Effector memory CD4-positive, alpha-beta T cell (primary cell): Measurements from ENCODE around the gene MTHFD1L.

Experiments
- DNase-seq, 3 donors: peaks; one replicate each; pipeline ENCODE4 v3.0.0-alpha.2; 2020
- H3K27ac ChIP-seq: 2 replicates; pipeline ENCODE4 v1.7.0; 2013; ENCODE audit warnings: mild to moderate bottlenecking, low read length, moderate library complexity; ENCODE audit not compliant: insufficient read depth, poor library complexity, severe bottlenecking
- H3K27me3 ChIP-seq: replicated peaks from 2 replicates; pipeline ENCODE4 v1.7.0; 2013; ENCODE audit warnings: mild to moderate bottlenecking, low read length; ENCODE audit not compliant: insufficient read depth, control insufficient read depth, poor library complexity, severe bottlenecking
- H3K36me3 ChIP-seq: 2 replicates; pipeline ENCODE4 v1.7.0; 2013; ENCODE audit warnings: mild to moderate bottlenecking, low read length, moderate library complexity; ENCODE audit not compliant: control insufficient read depth, insufficient read depth
- H3K4me1 ChIP-seq: 2 replicates; pipeline ENCODE4 v1.7.0; 2013; ENCODE audit warnings: low read length, mild to moderate bottlenecking; ENCODE audit not compliant: control insufficient read depth, insufficient read depth, poor library complexity, severe bottlenecking
- H3K4me3 ChIP-seq: 2 replicates; pipeline ENCODE4 v1.7.0; 2013; ENCODE audit warnings: low read length, low read depth, mild to moderate bottlenecking; ENCODE audit not compliant: insufficient read depth, poor library complexity, severe bottlenecking
- H3K9me3 ChIP-seq: 2 replicates; pipeline ENCODE4 v1.7.0; 2013; ENCODE audit warnings: mild to moderate bottlenecking, low read length, moderate library complexity; ENCODE audit not compliant: control insufficient read depth

MTHFD1L gene

DNA sequence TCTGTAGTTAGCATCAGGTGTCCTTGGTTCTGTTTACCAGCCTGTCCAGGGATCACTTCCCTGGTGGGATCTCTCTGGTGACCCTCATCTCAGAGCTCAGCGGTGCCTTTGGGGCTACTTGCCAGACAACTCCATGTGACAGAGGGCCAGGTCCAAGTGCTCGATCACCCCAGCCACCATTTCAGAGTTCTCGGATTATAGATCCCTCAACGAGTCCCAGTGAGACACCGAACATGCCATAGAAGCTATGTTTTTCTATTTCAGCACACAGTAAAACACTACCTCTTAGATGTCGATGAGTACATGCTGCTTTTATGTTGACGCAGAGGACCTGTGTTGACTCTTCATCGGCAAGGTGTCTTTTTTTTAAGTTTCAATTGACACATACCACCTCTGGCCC is 204.1 kb downstream of the MTHFD1L start:
- H3K9me3 ChIP-seq = no peaks in the 10 kb centered on the region
- H3K36me3 ChIP-seq = no peaks in the 10 kb centered on the region
- DNase-seq = no peak
- no peak overlapping the region for H3K4me3 ChIP-seq
- no peaks in the 10 kb centered on the region for H3K27me3 ChIP-seq
- no peaks in the 10 kb centered on the region for H3K4me1 ChIP-seq
- no peak overlapping the region for H3K27ac ChIP-seq

DNA sequence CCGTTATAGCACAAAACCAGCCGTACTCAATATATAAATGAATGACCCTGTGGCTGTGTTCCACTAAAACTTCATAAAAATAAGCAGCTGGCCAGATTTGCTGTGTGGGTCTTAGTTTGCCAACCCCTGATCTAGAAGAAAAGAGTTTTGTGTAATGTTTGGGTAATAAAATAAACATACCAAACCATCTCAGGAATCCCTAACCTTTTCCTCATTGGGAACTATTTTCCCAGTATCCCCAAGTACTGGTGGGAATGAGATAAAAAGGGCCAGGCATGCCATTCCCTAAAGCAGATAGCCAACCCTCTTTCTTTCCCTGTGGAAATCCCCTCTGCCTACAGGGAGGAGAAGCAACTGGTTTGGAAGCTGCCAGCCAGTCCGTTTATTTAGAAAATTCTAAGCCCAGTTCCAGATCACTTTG is 205.1 kb downstream of the MTHFD1L start:
- no peak overlapping the region for H3K4me3 ChIP-seq
- no peak for DNase-seq
- H3K27ac ChIP-seq = no peak overlapping the region

DNA sequence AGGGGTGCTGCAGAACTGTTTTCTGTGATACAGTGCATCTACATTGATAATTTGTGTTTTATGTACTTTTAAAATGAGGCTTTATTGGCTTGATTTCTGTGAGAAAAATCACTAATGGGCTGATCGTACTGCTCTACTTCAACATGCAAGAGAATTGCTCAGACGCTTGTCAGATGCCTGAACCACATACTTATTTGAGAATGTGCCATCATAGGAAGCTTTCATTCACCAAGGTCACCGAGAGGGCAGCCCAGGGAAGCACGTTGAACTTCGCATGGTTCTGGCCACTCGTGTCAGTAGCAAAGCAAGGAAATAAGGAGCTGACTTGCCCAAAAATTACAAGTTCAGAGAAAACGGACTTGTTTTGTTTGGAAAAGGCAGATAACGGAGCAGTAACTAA is 205.8 kb downstream of the MTHFD1L start:
- Histone ChIP-seq H3K36me3 (no peaks in the 10 kb centered on the region), H3K9me3 (no peaks in the 10 kb centered on the region), H3K4me3 (no peak overlapping the region), H3K27me3 (no peaks in the 10 kb centered on the region), H3K4me1 (no peaks in the 10 kb centered on the region), H3K27ac (no peak overlapping the region)
- DNase-seq = no peak

More for the DNA sequence above, 205.1 kb downstream of the MTHFD1L start:
- Histone ChIP-seq H3K4me1 (no peaks in the 10 kb centered on the region), H3K36me3 (no peaks in the 10 kb centered on the region), H3K27me3 (no peaks in the 10 kb centered on the region), H3K9me3 (no peaks in the 10 kb centered on the region)

DNA sequence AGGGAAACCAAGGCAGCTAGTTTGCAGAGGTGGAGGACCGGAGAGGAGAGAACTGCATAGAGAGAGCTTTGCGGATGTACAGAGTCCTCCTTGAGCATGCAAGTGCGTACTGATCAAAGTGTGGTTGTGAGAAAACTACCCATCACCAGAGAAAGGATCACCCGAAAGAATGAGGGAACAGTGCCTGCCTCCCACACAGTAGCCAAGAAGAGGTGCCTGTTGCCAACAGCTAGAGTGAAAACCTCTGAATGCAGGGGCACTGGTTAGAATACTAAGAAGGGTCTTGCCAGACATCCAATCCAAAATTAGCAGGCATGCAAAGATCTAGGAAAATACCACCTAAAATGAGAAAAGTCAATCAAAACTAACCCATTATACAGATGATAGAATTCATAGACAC is 207.6 kb downstream of the MTHFD1L start:
- no peaks in the 10 kb centered on the region for H3K4me1 ChIP-seq
- no peaks in the 10 kb centered on the region for H3K36me3 ChIP-seq
- H3K4me3 ChIP-seq = no peak overlapping the region
- no peaks in the 10 kb centered on the region for H3K27me3 ChIP-seq
- no peak overlapping the region for H3K27ac ChIP-seq
- no peaks in the 10 kb centered on the region for H3K9me3 ChIP-seq
- no peak for DNase-seq

DNA sequence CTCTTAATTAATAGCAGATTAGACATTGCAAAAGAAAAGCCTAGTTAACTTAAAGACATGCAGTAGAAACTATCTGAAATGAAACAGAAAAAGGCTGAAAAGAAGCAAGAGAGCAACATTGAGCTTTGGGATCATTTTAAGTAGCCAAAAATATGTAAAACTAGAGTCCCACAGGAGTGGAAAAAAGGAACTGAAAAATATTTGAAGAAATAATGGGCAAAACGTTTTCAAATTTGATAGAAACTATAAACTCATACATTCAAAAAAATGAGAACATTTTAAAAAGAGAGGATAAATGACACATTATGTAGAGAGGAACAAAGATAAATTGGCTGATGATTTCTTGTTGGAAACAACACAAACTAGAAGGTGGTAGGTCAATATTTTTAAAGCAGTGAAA is 208.2 kb downstream of the MTHFD1L start:
- DNase-seq = no peak
- Histone ChIP-seq H3K36me3 (no peaks in the 10 kb centered on the region), H3K27me3 (no peaks in the 10 kb centered on the region), H3K9me3 (no peaks in the 10 kb centered on the region), H3K27ac (no peak overlapping the region), H3K4me1 (no peaks in the 10 kb centered on the region), H3K4me3 (no peak overlapping the region)

DNA sequence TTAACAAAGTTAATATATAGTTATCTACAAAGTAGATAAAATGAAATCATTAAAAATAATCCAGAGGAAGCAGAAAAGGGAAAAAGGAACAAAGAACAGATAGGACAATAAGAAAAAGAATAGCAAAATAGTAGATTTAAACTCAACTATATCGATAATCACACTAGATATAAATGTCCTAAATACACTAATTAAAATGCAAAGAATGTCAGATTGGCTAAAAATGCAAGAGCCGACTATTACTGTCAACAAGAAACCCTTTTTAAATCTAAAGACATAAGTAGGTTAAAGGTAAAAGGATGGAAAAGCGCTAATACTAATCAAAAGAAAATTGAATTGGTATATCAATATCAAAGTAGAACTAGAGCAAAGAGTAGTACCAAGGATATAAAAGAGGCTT is 209.5 kb downstream of the MTHFD1L start:
- DNase-seq = no peak
- Histone ChIP-seq H3K27ac (no peak overlapping the region), H3K4me1 (no peaks in the 10 kb centered on the region), H3K36me3 (no peaks in the 10 kb centered on the region), H3K9me3 (no peaks in the 10 kb centered on the region), H3K27me3 (no peaks in the 10 kb centered on the region), H3K4me3 (no peak overlapping the region)

DNA sequence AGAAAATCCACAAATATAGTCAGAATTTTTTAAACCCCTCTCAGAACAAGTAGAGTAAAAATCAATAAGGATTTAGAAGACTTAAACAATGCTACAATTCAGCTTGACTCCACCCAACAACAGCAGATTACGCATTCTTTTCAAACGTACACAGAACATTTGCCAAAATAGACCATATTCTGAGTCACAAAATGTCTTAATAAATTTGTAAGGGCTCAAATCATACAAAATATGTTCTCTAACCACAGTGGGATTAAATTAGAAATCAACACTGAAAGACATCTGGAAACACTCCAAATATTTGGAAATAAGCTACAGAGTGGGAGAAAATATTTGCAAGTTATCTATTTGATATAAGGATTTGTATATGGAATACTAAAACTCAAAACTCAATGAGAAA is 210.0 kb downstream of the MTHFD1L start:
- no peak overlapping the region for H3K4me3 ChIP-seq
- no peak for DNase-seq
- no peaks in the 10 kb centered on the region for H3K4me1 ChIP-seq
- H3K36me3 ChIP-seq = no peaks in the 10 kb centered on the region
- no peaks in the 10 kb centered on the region for H3K9me3 ChIP-seq
- no peak overlapping the region for H3K27ac ChIP-seq
- H3K27me3 ChIP-seq = no peaks in the 10 kb centered on the region

DNA sequence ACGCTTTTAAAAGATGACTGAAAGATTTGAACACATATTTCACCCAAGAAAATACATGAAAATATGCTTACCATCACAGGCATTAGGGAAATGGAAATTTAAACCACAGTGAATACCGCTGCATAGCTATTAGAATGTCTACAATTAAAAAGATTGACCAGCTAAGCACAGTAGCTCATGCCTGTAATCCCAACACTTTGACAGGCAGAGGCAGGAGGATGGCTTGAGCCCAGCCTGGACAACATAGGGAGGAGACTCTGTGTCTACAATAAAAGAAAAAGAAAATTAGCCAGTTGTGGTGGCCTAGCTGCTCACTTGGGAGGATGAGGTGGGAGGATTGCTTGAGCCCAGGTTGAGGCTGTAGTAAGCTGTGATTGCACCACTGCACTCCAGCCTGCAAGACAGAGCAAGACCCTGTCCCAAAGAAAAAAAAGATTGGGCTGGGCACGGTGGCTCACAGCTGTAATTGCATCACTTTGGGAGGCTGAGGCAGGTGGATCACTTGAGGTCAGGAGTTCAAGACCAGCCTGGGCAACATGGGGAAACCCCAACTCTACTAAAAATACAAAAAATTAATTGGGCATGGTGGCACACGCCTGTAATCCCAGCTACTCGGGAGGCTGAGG is 210.5 kb downstream of the MTHFD1L start:
- no peak for DNase-seq
- Histone ChIP-seq H3K4me1 (no peaks in the 10 kb centered on the region), H3K36me3 (no peaks in the 10 kb centered on the region), H3K4me3 (no peak overlapping the region), H3K27ac (no peak overlapping the region), H3K9me3 (no peaks in the 10 kb centered on the region), H3K27me3 (no peaks in the 10 kb centered on the region)

DNA sequence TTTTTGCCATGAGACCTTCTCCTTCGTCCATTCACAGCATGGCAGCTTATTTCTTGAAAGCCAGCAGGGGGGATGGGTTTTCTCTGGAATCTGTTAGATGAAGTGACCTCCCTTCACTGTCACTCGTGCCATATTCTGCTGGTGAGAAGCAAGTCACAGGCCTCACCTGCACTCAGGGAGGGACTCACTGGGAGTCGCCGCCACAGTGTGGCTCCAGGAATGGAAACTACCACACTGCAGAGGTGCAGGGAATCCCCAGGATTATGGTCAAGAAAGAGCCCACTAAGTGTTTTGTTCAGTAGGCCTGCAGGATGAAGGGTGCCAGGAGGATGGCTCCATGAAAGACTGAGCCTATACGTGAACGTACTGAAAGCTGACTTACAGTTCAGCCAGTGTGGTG is 213.2 kb downstream of the MTHFD1L start:
- H3K27ac ChIP-seq = no peak overlapping the region
- H3K27me3 ChIP-seq = no peaks in the 10 kb centered on the region
- no peaks in the 10 kb centered on the region for H3K4me1 ChIP-seq
- no peaks in the 10 kb centered on the region for H3K9me3 ChIP-seq
- H3K36me3 ChIP-seq = no peaks in the 10 kb centered on the region
- H3K4me3 ChIP-seq = no peak overlapping the region
- DNase-seq = no peak

DNA sequence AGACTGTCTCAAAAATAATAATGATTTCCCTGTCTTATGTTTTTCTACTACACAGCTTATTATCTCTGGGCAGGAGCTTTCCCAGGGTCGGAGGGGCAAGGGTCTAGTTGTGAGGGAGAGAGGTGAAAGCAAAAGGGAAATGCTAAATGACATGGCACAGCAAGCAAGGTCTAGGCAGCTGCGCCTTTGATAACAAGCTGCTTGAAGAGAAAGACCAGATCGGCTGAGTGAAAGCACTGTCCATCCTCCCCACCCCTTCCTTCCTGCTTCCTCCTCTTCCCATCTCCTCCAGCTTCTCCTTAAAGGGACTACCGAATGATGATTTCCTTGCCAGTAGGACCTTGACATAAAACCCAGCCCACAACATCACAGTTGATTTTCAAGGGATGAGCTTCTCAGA is 216.2 kb downstream of the MTHFD1L start:
- H3K9me3 ChIP-seq = no peaks in the 10 kb centered on the region
- no peak for DNase-seq
- H3K4me3 ChIP-seq = no peak overlapping the region
- no peaks in the 10 kb centered on the region for H3K36me3 ChIP-seq
- no peaks in the 10 kb centered on the region for H3K4me1 ChIP-seq
- no peak overlapping the region for H3K27ac ChIP-seq
- no peaks in the 10 kb centered on the region for H3K27me3 ChIP-seq
